DND-41 (cell line): ENCODE data around the gene RPA1.
"Not testable (repeated sequence)": the region's sequence is repeated elsewhere in the genome, so short reads cannot be mapped to it uniquely, and the experiment has no call there.

Experiments used
- ATAC-seq: fragments of 200-7000 bp; cut with Tn5 transposase; 3 replicates; pipeline ENCODE4 v1.9.1; 2021; ENCODE audit warnings: low read depth; ENCODE audit not compliant: insufficient read depth
- DNase-seq: peaks from one replicate; pipeline ENCODE4 v3.0.0-alpha.2; 2020
- H2AFZ ChIP-seq: 2 replicates; pipeline ENCODE4 v1.6.0; 2012; ENCODE audit warnings: low read depth, low read length
- H3K27ac ChIP-seq: 2 replicates; pipeline ENCODE4 v1.5.1; 2012; ENCODE audit warnings: low read length, inconsistent platforms
- H3K27me3 ChIP-seq: fragments of 200-600 bp; sonication (generic); 2 replicates; pipeline ENCODE4 v1.6.0; 2012; ENCODE audit warnings: low read length, mild to moderate bottlenecking, inconsistent platforms; ENCODE audit not compliant: insufficient read depth, poor library complexity
- H3K36me3 ChIP-seq: 2 replicates; pipeline ENCODE4 v1.5.1; 2012; ENCODE audit warnings: low read length, inconsistent platforms; ENCODE audit not compliant: insufficient read depth
- H3K4me1 ChIP-seq: 2 replicates; pipeline ENCODE4 v1.5.1; 2012; ENCODE audit warnings: mild to moderate bottlenecking, low read length; ENCODE audit not compliant: insufficient read depth
- H3K4me2 ChIP-seq: 2 replicates; pipeline ENCODE4 v1.6.0; 2012; ENCODE audit warnings: mild to moderate bottlenecking, moderate library complexity, low read length, inconsistent platforms; ENCODE audit not compliant: insufficient read depth
- H3K4me3 ChIP-seq, 2 experiments: fragments of 200-600 bp in 1 of 2; shearing (Covaris generic) in 1 of 2; 2 replicates each; pipeline ENCODE4 v1.5.1; 2012 to 2016; ENCODE audit warnings: inconsistent platforms in 2 of 2, low read length in 2 of 2, mild to moderate bottlenecking in 2 of 2, low read depth in 1 of 2, moderate library complexity in 1 of 2
- H3K79me2 ChIP-seq: 2 replicates; pipeline ENCODE4 v1.6.0; 2012; ENCODE audit warnings: low read length, inconsistent platforms; ENCODE audit not compliant: insufficient read depth
- H3K9ac ChIP-seq: 2 replicates; pipeline ENCODE4 v1.6.0; 2012; ENCODE audit warnings: low read depth, mild to moderate bottlenecking, inconsistent platforms, low read length, moderate library complexity
- H3K9me3 ChIP-seq: 2 replicates; pipeline ENCODE4 v1.5.1; 2012; ENCODE audit warnings: low read length, moderate library complexity, mild to moderate bottlenecking, inconsistent platforms; ENCODE audit not compliant: insufficient read depth, severe bottlenecking
- H4K20me1 ChIP-seq: 2 replicates; pipeline ENCODE4 v1.6.0; 2012; ENCODE audit warnings: low read length; ENCODE audit not compliant: insufficient read depth
- CTCF ChIP-seq: IDR thresholded peaks from 2 replicates; pipeline ENCODE4 v1.5.1; 2012; ENCODE audit warnings: borderline replicate concordance, low read length, moderate library complexity, mild to moderate bottlenecking; ENCODE audit not compliant: poor library complexity, severe bottlenecking; ENCODE audit errors: extremely low read depth
- EZH2 ChIP-seq: IDR thresholded peaks from 3 replicates; pipeline ENCODE4 v1.6.1; 2012; ENCODE audit warnings: borderline replicate concordance, low read depth, mild to moderate bottlenecking, moderate library complexity, low read length, inconsistent platforms; ENCODE audit not compliant: severe bottlenecking

The RPA1 gene

GRCh38 chr17:1793447-1793806 lies 36.4 kb upstream of the RPA1 start:
- Histone ChIP-seq H3K9me3 (no peaks in the 10 kb centered on the region), H3K4me2 (no peak overlapping the region), H3K79me2 (peaks cover 52% of the 10 kb centered on the region), H3K4me3 (no peak overlapping the region), H3K27ac (0 out of 2 replicates have a peak overlapping the region, but pooled peaks have one; percentile 3), H3K36me3 (peaks cover 30% of the 10 kb centered on the region), H3K27me3 (no peaks in the 10 kb centered on the region), H3K4me1 (no peaks in the 10 kb centered on the region), H2AFZ (no peak overlapping the region), H3K9ac (no peak overlapping the region), H4K20me1 (no peaks in the 10 kb centered on the region)
- DNase-seq (no peak), ATAC-seq (no peak)
- no peak for TF ChIP-seq EZH2
- no peak for TF ChIP-seq CTCF

- ATAC-seq: no peak
- H3K4me2 ChIP-seq: no peak overlapping the region
- TF ChIP-seq EZH2: no peak
- TF ChIP-seq CTCF: no peak
These were observed 33.0 kb upstream of the RPA1 start for GRCh38 chr17:1796800-1797199.

GRCh38 chr17:1797323-1797722 lies 32.5 kb upstream of the RPA1 start:
- Histone ChIP-seq H3K4me1 (no peaks in the 10 kb centered on the region), H3K27me3 (no peaks in the 10 kb centered on the region), H3K4me3 (no peak overlapping the region), H3K79me2 (peaks cover 48% of the 10 kb centered on the region), H3K4me2 (no peak overlapping the region), H2AFZ (no peak overlapping the region), H3K27ac (no peak overlapping the region), H3K9me3 (no peaks in the 10 kb centered on the region), H4K20me1 (no peaks in the 10 kb centered on the region), H3K9ac (no peak overlapping the region), H3K36me3 (peaks cover 51% of the 10 kb centered on the region)
- DNase-seq: no peak
- TF ChIP-seq CTCF (no peak), EZH2 (no peak)
- ATAC-seq: no peak

More at GRCh38 chr17:1796800-1797199, 33.0 kb upstream of the RPA1 start:
- Histone ChIP-seq H3K4me1 (no peaks in the 10 kb centered on the region), H3K4me3 (no peak overlapping the region), H2AFZ (no peak overlapping the region), H3K79me2 (peaks cover 50% of the 10 kb centered on the region), H3K27ac (no peak overlapping the region), H3K9me3 (no peaks in the 10 kb centered on the region), H3K27me3 (no peaks in the 10 kb centered on the region), H3K9ac (no peak overlapping the region), H3K36me3 (peaks cover 48% of the 10 kb centered on the region), H4K20me1 (no peaks in the 10 kb centered on the region)
- no peak for DNase-seq

GRCh38 chr17:1797846-1798245 lies 32.0 kb upstream of the RPA1 start:
- H4K20me1 ChIP-seq, H3K9ac ChIP-seq, H3K4me1 ChIP-seq, H3K4me3 ChIP-seq, ATAC-seq, H2AFZ ChIP-seq, H3K27me3 ChIP-seq, H3K27ac ChIP-seq, H3K4me2 ChIP-seq, DNase-seq, H3K9me3 ChIP-seq: not testable (repeated sequence)
- Histone ChIP-seq H3K79me2 (peaks cover 43% of the 10 kb centered on the region), H3K36me3 (peaks cover 52% of the 10 kb centered on the region)
